K562 (cell line): ENCODE measurements around the gene ZNF107. TPM values are rescaled to one million over a fixed set of nuclear protein-coding genes. Genes with fewer than 3 reads are reported as not detected.

Experiments
- ATF6 ChIP-seq: sonication (generic); formaldehyde crosslinking; IDR thresholded peaks from 2 replicates; pipeline ENCODE4 v1.4.0; 2020; ENCODE audit warnings: mild to moderate bottlenecking, missing genetic modification reagents
- MCM3 ChIP-seq: fragments of 450-650 bp; IDR thresholded peaks from 2 replicates; pipeline ENCODE4 v1.6.1; 2016
- PRMT5 ChIP-seq: sonication (generic); formaldehyde crosslinking; IDR thresholded peaks from 2 replicates; pipeline ENCODE4 v1.5.0; 2020; ENCODE audit warnings: missing genetic modification reagents
- PTBP1 ChIP-seq: fragments of 200-400 bp; formaldehyde crosslinking; IDR thresholded peaks from 2 replicates; pipeline ENCODE4 v1.6.1; 2017; ENCODE audit warnings: low read depth, low read length
- polyA plus RNA-seq, 8 experiments: library from polyadenylated mRNA; depleted of rRNA in 4 of 8; stranded (reverse) in 5 of 8; unstranded in 3 of 8; fragments of >200 nt; fragmentation: Nextera tagmentation in 2 of 8; fragmentation: Illumina TruSeq in 1 of 8; extraction: Ambion mirVana in 2 of 8; extraction: Trizol in 1 of 8; gene quantifications; 2 replicates each; pipeline versions ENCODE4 v1.2.1 to v1.2.3, GENCODE V29; 2011 to 2014; ENCODE audit warnings: inconsistent platforms in 1 of 8, missing spikeins in 1 of 8
- total RNA-seq, 7 experiments: library from RNA; depleted of rRNA in 6 of 7; stranded (reverse); fragments of >200 nt in 6 of 7; fragmentation: Illumina TruSeq in 2 of 7; extraction: Trizol in 2 of 7; gene quantifications; 2 replicates each; pipeline versions ENCODE4 v1.2.1 to v1.2.3, GENCODE V29; 2011 to 2021; ENCODE audit warnings: low replicate concordance in 1 of 7
- TF ChIP-seq, protein P1 (sequence below): fragments of 450-650 bp; IDR thresholded peaks from 2 replicates; pipeline ENCODE4 v1.6.1; 2016; ENCODE audit warnings: low read depth
- TF ChIP-seq, protein P2 (sequence below): sonication (generic); formaldehyde crosslinking; IDR thresholded peaks from 2 replicates; pipeline ENCODE4 v1.8.0; 2022; ENCODE audit warnings: missing genetic modification reagents, mild to moderate bottlenecking, borderline replicate concordance

The ZNF107 gene
- total and polyA plus RNA-seq, 9 of the 15 experiments (the other 6 are each of a cell fraction or from before 2014, with no cell fraction given): 2.4 to 14.2 (median 7.9) TPM

- TF ChIP-seq, protein P1, sequence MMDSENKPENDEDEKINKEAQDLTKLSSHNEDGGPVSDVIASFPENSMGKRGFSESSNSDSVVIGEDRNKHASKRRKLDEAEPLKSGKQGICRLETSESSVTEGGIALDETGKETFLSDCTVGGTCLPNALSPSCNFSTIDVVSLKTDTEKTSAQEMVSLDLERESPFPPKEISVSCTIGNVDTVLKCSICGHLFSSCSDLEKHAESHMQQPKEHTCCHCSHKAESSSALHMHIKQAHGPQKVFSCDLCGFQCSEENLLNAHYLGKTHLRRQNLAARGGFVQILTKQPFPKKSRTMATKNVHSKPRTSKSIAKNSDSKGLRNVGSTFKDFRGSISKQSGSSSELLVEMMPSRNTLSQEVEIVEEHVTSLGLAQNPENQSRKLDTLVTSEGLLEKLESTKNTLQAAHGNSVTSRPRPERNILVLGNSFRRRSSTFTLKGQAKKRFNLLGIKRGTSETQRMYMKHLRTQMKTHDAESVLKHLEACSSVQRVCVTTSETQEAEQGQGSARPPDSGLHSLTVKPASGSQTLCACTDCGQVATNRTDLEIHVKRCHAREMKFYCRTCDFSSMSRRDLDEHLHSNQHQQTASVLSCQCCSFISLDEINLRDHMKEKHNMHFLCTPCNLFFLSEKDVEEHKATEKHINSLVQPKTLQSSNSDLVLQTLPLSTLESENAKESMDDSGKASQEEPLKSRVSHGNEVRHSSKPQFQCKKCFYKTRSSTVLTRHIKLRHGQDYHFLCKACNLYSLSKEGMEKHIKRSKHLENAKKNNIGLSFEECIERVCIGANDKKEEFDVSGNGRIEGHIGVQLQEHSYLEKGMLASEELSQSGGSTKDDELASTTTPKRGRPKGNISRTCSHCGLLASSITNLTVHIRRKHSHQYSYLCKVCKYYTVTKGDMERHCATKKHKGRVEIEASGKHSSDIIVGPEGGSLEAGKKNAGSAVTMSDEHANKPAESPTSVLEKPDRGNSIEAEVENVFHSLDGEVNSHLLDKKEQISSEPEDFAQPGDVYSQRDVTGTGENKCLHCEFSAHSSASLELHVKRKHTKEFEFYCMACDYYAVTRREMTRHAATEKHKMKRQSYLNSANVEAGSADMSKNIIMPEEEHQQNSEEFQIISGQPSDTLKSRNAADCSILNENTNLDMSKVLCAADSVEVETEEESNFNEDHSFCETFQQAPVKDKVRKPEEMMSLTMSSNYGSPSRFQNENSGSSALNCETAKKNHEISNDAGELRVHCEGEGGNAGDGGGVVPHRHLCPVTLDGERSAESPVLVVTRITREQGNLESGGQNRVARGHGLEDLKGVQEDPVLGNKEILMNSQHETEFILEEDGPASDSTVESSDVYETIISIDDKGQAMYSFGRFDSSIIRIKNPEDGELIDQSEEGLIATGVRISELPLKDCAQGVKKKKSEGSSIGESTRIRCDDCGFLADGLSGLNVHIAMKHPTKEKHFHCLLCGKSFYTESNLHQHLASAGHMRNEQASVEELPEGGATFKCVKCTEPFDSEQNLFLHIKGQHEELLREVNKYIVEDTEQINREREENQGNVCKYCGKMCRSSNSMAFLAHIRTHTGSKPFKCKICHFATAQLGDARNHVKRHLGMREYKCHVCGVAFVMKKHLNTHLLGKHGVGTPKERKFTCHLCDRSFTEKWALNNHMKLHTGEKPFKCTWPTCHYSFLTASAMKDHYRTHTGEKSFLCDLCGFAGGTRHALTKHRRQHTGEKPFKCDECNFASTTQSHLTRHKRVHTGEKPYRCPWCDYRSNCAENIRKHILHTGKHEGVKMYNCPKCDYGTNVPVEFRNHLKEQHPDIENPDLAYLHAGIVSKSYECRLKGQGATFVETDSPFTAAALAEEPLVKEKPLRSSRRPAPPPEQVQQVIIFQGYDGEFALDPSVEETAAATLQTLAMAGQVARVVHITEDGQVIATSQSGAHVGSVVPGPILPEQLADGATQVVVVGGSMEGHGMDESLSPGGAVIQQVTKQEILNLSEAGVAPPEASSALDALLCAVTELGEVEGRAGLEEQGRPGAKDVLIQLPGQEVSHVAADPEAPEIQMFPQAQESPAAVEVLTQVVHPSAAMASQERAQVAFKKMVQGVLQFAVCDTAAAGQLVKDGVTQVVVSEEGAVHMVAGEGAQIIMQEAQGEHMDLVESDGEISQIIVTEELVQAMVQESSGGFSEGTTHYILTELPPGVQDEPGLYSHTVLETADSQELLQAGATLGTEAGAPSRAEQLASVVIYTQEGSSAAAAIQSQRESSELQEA: no peak
- TF ChIP-seq ATF6 (CRISPR knock-in tag) (no peak), PTBP1 (no peak), MCM3 (no peak), PRMT5 (CRISPR knock-in tag) (no peak)
- TF ChIP-seq, protein P2, sequence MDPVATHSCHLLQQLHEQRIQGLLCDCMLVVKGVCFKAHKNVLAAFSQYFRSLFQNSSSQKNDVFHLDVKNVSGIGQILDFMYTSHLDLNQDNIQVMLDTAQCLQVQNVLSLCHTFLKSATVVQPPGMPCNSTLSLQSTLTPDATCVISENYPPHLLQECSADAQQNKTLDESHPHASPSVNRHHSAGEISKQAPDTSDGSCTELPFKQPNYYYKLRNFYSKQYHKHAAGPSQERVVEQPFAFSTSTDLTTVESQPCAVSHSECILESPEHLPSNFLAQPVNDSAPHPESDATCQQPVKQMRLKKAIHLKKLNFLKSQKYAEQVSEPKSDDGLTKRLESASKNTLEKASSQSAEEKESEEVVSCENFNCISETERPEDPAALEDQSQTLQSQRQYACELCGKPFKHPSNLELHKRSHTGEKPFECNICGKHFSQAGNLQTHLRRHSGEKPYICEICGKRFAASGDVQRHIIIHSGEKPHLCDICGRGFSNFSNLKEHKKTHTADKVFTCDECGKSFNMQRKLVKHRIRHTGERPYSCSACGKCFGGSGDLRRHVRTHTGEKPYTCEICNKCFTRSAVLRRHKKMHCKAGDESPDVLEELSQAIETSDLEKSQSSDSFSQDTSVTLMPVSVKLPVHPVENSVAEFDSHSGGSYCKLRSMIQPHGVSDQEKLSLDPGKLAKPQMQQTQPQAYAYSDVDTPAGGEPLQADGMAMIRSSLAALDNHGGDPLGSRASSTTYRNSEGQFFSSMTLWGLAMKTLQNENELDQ (CRISPR knock-in tag): no peak
These were observed at the start of gene ZNF107 (continued) for GRCh38 chr7:64665980-64666662.
